Stimulated activated CD8-positive, alpha-beta memory T cell treated with anti-CD3 and anti-CD28 coated beads, Interleukin-4, amount 100 ng/mL, for 1 hour (primary cell): Measurements from ENCODE around the gene RUNX1.
A peak's percentile ranks its signal among the peaks of the same experiment; 100 is the strongest.

Source experiments
- DNase-seq, 2 donors: peaks; one replicate each; pipeline ENCODE4 v3.0.0-alpha.2; 2020; ENCODE audit warnings: low read depth in 2 of 2, low spot score in 1 of 2

The RUNX1 gene

GRCh38 chr21:34762786-34763185 lies 286.3 kb downstream of the RUNX1 start:
- DNase-seq = no peak

GRCh38 chr21:34761758-34762330 lies 287.3 kb downstream of the RUNX1 start:
- no peak for DNase-seq

- no peak for DNase-seq
Observed at GRCh38 chr21:34754690-34755647, 294.1 kb downstream of the RUNX1 start.

- no peak for DNase-seq
Observed at GRCh38 chr21:34748862-34749261, 300.2 kb downstream of the RUNX1 start.

- peak; percentile 10 to 24 for DNase-seq
Observed at GRCh38 chr21:34745557-34746255, 303.4 kb downstream of the RUNX1 start.

- DNase-seq = no peak
Observed at GRCh38 chr21:34744801-34745200, 304.3 kb downstream of the RUNX1 start.

GRCh38 chr21:34743831-34744230 lies 305.3 kb downstream of the RUNX1 start:
- DNase-seq = no peak

- no peak for DNase-seq
Observed at GRCh38 chr21:34743285-34743684, 305.8 kb downstream of the RUNX1 start.

GRCh38 chr21:34740198-34740597 lies 308.9 kb downstream of the RUNX1 start:
- no peak for DNase-seq
